MCF 10A (cell line): ENCODE measurements around the gene FBXO47. TPM values are rescaled to one million over a fixed set of nuclear protein-coding genes. Genes with fewer than 3 reads are reported as not detected.

Experiments
- BruUV-seq: library from RNA; stranded (reverse); fragments of 400-500 nt; replicated peaks from 2 replicates; lab custom pipeline; 2021; lab: Mats Ljungman, UMichigan
- CTCF ChIA-PET: fragments of 300-600 bp; sonication (Branson Sonifier 250); formaldehyde crosslinking; extraction: SDS; loops from one replicate; lab custom pipeline; 2021; ENCODE audit warnings: antibody characterized with exemption, inconsistent platforms; lab: Yijun Ruan, JAX
- POLR2A ChIA-PET: fragments of 300-600, 350-650 bp; sonication (Branson Sonifier 250); formaldehyde crosslinking; extraction: SDS; loops from one replicate; lab custom pipeline; 2020; ENCODE audit warnings: antibody characterized with exemption, inconsistent platforms; lab: Yijun Ruan, JAX
- DNase-seq: peaks from one replicate; pipeline ENCODE4 v3.0.0-alpha.2; 2018; ENCODE audit not compliant: unreplicated experiment
- H3K27ac Mint-ChIP-seq: one replicate; pipeline ENCODE4 v1.8.0; 2022; ENCODE audit warnings: mild to moderate bottlenecking, low read depth, mixed read lengths; ENCODE audit not compliant: unreplicated experiment
- H3K27me3 Mint-ChIP-seq: one replicate; pipeline ENCODE4 v1.8.0; 2022; ENCODE audit warnings: mixed read lengths; ENCODE audit not compliant: insufficient read depth, unreplicated experiment
- H3K36me3 Mint-ChIP-seq: one replicate; pipeline ENCODE4 v1.8.0; 2022; ENCODE audit warnings: mild to moderate bottlenecking, moderate library complexity, mixed read lengths; ENCODE audit not compliant: insufficient read depth, unreplicated experiment
- H3K4me1 Mint-ChIP-seq: one replicate; pipeline ENCODE4 v1.8.0; 2022; ENCODE audit warnings: mixed read lengths; ENCODE audit not compliant: insufficient read depth, unreplicated experiment
- H3K4me3 Mint-ChIP-seq: one replicate; pipeline ENCODE4 v1.8.0; 2022; ENCODE audit warnings: mild to moderate bottlenecking, moderate library complexity, mixed read lengths; ENCODE audit not compliant: unreplicated experiment
- H3K9me3 Mint-ChIP-seq: one replicate; pipeline ENCODE4 v1.8.0; 2022; ENCODE audit warnings: mixed read lengths; ENCODE audit not compliant: unreplicated experiment
- intact Hi-C: fragments of 100-400 bp; cut with micrococcal nuclease; formaldehyde crosslinking; loops from 2 replicates; pipeline ENCODE4 v1.14.1; 2022
- total RNA-seq: library from RNA; stranded (reverse); gene quantifications from 2 replicates; pipeline ENCODE4 v1.2.3, GENCODE V29; 2022
- TF ChIP-seq, protein P1 (sequence below): fragments of 200-600 bp; IDR thresholded peaks from one replicate; pipeline ENCODE4 v1.8.0; 2022; ENCODE audit warnings: antibody characterized with exemption, mild to moderate bottlenecking; ENCODE audit not compliant: unreplicated experiment

The FBXO47 gene
- total RNA-seq, 1 experiment from 2014 or later: not detected

DNA sequence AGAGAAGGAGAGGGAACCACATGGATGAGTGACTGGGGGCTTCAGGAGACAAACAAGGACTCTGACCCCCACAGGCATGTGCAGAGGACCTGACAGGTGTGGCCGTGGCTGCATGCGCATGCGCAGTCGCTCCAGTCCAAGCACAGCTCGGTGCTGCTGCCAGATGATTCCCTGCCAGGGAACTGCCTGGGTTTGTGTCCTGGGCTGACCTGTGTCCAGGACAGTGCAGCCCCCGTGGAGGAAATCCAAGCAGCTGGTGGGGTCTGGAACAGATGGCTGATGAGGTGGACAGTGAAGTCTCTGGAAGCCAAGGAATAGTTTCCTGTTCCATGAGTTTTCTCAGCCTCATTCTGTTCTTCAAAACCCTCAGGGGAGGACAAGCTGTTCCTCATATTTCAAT, 70.0 kb downstream of the FBXO47 start:
- no peak overlapping the region for H3K27ac Mint-ChIP-seq

DNA sequence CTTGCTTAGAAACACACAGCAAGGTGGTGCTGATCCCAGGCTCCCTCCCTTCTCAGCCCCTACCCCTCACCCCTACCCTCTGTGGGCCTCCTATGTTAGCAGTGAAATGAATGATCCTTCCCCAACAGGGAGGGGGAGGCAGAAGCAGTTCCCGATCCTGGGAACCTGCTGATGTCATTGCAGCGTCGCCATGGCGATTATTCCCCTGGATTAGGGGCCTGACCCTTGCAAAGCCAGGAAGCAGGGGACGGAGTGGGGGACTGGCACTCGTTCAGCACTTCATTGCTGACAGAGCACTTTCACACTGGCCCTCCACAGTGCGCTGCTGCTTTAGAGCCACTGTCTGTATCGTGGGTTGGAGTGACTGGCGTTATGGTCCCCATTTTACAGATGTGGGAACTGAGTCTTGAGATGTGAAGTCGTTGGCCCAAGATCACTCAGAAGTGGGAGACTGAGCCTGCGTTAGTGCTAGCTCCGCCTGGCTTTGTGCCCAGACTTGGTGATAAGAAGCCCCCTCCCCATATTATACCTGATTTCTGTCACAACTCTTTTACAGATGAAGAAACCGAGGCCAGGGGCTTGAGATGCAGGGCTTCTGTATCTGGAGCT, 70.8 kb downstream of the FBXO47 start:
- Mint-ChIP-seq H3K27ac (no peak overlapping the region), H3K4me1 (peaks cover 8% of the 10 kb centered on the region), H3K36me3 (peaks cover 47% of the 10 kb centered on the region), H3K9me3 (no peaks in the 10 kb centered on the region), H3K27me3 (no peaks in the 10 kb centered on the region), H3K4me3 (no peak overlapping the region)
- POLR2A ChIA-PET: no interaction called here
- CTCF ChIA-PET: no interaction called here
- intact Hi-C loops: no loop called here
- TF ChIP-seq, protein P1, sequence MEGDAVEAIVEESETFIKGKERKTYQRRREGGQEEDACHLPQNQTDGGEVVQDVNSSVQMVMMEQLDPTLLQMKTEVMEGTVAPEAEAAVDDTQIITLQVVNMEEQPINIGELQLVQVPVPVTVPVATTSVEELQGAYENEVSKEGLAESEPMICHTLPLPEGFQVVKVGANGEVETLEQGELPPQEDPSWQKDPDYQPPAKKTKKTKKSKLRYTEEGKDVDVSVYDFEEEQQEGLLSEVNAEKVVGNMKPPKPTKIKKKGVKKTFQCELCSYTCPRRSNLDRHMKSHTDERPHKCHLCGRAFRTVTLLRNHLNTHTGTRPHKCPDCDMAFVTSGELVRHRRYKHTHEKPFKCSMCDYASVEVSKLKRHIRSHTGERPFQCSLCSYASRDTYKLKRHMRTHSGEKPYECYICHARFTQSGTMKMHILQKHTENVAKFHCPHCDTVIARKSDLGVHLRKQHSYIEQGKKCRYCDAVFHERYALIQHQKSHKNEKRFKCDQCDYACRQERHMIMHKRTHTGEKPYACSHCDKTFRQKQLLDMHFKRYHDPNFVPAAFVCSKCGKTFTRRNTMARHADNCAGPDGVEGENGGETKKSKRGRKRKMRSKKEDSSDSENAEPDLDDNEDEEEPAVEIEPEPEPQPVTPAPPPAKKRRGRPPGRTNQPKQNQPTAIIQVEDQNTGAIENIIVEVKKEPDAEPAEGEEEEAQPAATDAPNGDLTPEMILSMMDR: no peak
- BruUV-seq: no TSS peak
- no peak for DNase-seq

More for the DNA sequence above, 70.0 kb downstream of the FBXO47 start:
- H3K4me1 Mint-ChIP-seq: peaks cover 8% of the 10 kb centered on the region
- intact Hi-C loops: no loop called here
- ChIA-PET POLR2A (no interaction called here), CTCF (no interaction called here)
- no peaks in the 10 kb centered on the region for H3K27me3 Mint-ChIP-seq
- no peaks in the 10 kb centered on the region for H3K9me3 Mint-ChIP-seq
- no peak for DNase-seq
- no TSS peak for BruUV-seq
- TF ChIP-seq, protein P1: no peak
- no peak overlapping the region for H3K4me3 Mint-ChIP-seq
- H3K36me3 Mint-ChIP-seq: peaks cover 39% of the 10 kb centered on the region

- no peak for DNase-seq
- TF ChIP-seq, protein P1: no peak
- H3K36me3 Mint-ChIP-seq: peaks cover 45% of the 10 kb centered on the region
- no peaks in the 10 kb centered on the region for H3K27me3 Mint-ChIP-seq
- BruUV-seq: no TSS peak
- H3K4me1 Mint-ChIP-seq: no peaks in the 10 kb centered on the region
- ChIA-PET POLR2A (interaction anchor here (0.7 kb wide), 1 partner anchor 13 kb away, joined by 5 read pairs; no protein-coding TSS in a partner anchor), CTCF (interaction anchor here (0.7 kb wide), 1 partner anchor 24 kb away, joined by 3 read pairs; no protein-coding TSS in a partner anchor)
- intact Hi-C loops: no loop called here
- H3K9me3 Mint-ChIP-seq: no peaks in the 10 kb centered on the region
- H3K27ac Mint-ChIP-seq: no peak overlapping the region
- no peak overlapping the region for H3K4me3 Mint-ChIP-seq
These were observed 72.9 kb downstream of the FBXO47 start for GRCh38 chr17:38894276-38894675.

GRCh38 chr17:38893607-38894006, 73.6 kb downstream of the FBXO47 start:
- no peak overlapping the region for H3K4me3 Mint-ChIP-seq
- TF ChIP-seq, protein P1: no peak
- H3K9me3 Mint-ChIP-seq: no peaks in the 10 kb centered on the region
- no peaks in the 10 kb centered on the region for H3K27me3 Mint-ChIP-seq
- no TSS peak for BruUV-seq
- intact Hi-C loops: no loop called here
- H3K27ac Mint-ChIP-seq: no peak overlapping the region
- ChIA-PET CTCF (no interaction called here), POLR2A (no interaction called here)
- H3K4me1 Mint-ChIP-seq: no peaks in the 10 kb centered on the region
- DNase-seq: no peak
- H3K36me3 Mint-ChIP-seq: peaks cover 41% of the 10 kb centered on the region
